ENCODE measurements around the gene IL12RB2. TPM values are rescaled to one million over a fixed set of nuclear protein-coding genes. Genes with fewer than 3 reads are reported as not detected.

Gene IL12RB2
- polyA plus RNA-seq, 3 donors = not detected

DNA sequence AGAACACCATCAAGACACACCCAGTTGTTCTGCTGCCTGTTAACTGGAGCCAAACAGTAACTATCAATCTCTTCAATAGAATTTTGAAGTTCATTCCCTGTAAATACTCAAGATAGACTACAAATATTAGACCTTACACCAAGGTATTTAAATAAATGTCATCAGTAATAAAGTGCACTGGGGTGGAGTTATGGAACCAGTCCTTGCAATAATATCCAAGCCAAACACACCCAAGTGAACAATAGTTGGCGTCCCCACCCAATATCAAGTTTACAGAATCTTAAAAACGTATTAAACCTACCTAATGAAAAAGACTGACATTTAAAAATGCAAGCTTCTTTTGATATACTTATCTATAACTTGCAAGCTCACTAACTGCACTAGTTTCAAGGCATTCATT, 119.8 kb downstream of the IL12RB2 start:
- intact Hi-C loops (cut with micrococcal nuclease) = no loop called here

DNA sequence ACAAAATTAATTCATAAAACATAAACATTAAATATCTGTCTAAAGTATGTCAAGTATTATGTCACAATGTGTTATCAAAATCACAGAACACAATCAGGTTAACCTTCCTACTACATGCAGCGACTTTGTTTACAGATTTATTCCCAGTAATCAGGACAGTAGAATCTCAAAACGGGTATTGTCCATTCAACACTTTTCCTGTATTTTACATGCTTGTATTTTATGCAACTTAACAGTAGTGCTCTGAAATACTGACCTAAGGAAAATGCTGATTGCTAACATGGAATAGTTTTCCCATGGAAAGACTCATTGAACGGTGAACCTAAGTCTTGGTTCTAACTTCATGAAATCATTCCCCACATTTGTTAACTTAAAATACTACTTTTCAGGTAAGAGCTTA, 120.3 kb downstream of the IL12RB2 start:
- Mint-ChIP-seq H3K27me3 (ENCODE audit: low read depth in 3 of 3) (peaks cover 0 to 2% (median 1%) of the 10 kb centered on the region in 3 donors), H3K36me3 (peaks cover 31 to 33% of the 10 kb centered on the region in 2 donors), H3K4me1 (peaks cover 39% of the 10 kb centered on the region), H3K9me3 (no peaks in the 10 kb centered on the region), H3K4me3 (peak overlapping the region; percentile 47 to 99), H3K27ac (peak overlapping the region in 1 of 7 donors; percentile 93)
- no CpG with 5 or more reads among the region's 3 CpGs for WGBS (ENCODE audit: insufficient coverage)
- Histone ChIP-seq H3K9ac (ENCODE audit: insufficient read depth, low read length, poor library complexity, severe bottlenecking) (peak overlapping the region; percentile 85), H4K20me1 (ENCODE audit: insufficient read depth, low read length) (peaks cover 67% of the 10 kb centered on the region), H3K4me1 (ENCODE audit: control insufficient read depth in 1 of 2, insufficient read depth in 2 of 2, low read length in 2 of 2) (peaks cover 18 to 39% of the 10 kb centered on the region in 2 donors), H3K36me3 (replicated peaks in 1 of 2; ENCODE audit: control insufficient read depth in 1 of 2, insufficient read depth in 2 of 2, low read length in 2 of 2) (peaks cover 31 to 33% of the 10 kb centered on the region in 2 donors), H3K79me2 (ENCODE audit: insufficient read depth, low read length) (peaks cover 73% of the 10 kb centered on the region), H2AFZ (ENCODE audit: insufficient read depth, low read depth, low read length, poor library complexity, severe bottlenecking) (no peak overlapping the region), H3K4me3 (replicated peaks in 1 of 3; ENCODE audit: low read depth in 2 of 3, low read length in 3 of 3) (peak overlapping the region in 2 of 3 experiments; percentile 66 to 97), H3K27me3 (ENCODE audit: control insufficient read depth in 2 of 2, insufficient read depth in 2 of 2, low read length in 2 of 2) (no peaks in the 10 kb centered on the region), H3K27ac (ENCODE audit: low read depth in 1 of 2, low read length in 2 of 2) (peak overlapping the region in 1 of 2 donors; percentile 92), H3K9me3 (replicated peaks in 1 of 2; ENCODE audit: control insufficient read depth in 1 of 2, insufficient read depth in 1 of 2, low read length in 2 of 2) (no peaks in the 10 kb centered on the region), H3K4me2 (replicated peaks; ENCODE audit: extremely low read depth, low read length, poor library complexity, severe bottlenecking) (peak overlapping the region; percentile 95)
- intact Hi-C loops (cut with micrococcal nuclease) = no loop called here
- no peak for DNase-seq
- TF ChIP-seq, protein P1, sequence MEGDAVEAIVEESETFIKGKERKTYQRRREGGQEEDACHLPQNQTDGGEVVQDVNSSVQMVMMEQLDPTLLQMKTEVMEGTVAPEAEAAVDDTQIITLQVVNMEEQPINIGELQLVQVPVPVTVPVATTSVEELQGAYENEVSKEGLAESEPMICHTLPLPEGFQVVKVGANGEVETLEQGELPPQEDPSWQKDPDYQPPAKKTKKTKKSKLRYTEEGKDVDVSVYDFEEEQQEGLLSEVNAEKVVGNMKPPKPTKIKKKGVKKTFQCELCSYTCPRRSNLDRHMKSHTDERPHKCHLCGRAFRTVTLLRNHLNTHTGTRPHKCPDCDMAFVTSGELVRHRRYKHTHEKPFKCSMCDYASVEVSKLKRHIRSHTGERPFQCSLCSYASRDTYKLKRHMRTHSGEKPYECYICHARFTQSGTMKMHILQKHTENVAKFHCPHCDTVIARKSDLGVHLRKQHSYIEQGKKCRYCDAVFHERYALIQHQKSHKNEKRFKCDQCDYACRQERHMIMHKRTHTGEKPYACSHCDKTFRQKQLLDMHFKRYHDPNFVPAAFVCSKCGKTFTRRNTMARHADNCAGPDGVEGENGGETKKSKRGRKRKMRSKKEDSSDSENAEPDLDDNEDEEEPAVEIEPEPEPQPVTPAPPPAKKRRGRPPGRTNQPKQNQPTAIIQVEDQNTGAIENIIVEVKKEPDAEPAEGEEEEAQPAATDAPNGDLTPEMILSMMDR (IDR thresholded peaks at IDR 0.05) = no peak

More for the DNA sequence above, 119.8 kb downstream of the IL12RB2 start:
- Mint-ChIP-seq H3K27me3 (ENCODE audit: low read depth in 3 of 3) (peaks cover 0 to 2% (median 1%) of the 10 kb centered on the region in 3 donors), H3K4me3 (peak overlapping the region; percentile 47 to 99), H3K9me3 (no peaks in the 10 kb centered on the region), H3K4me1 (peaks cover 38% of the 10 kb centered on the region), H3K36me3 (peaks cover 35 to 38% of the 10 kb centered on the region in 2 donors), H3K27ac (peak overlapping the region in 2 of 7 donors; percentile 13 to 26)
- Histone ChIP-seq H3K27me3 (ENCODE audit: control insufficient read depth in 2 of 2, insufficient read depth in 2 of 2, low read length in 2 of 2) (no peaks in the 10 kb centered on the region), H3K27ac (ENCODE audit: low read depth in 1 of 2, low read length in 2 of 2) (no peak overlapping the region), H3K36me3 (replicated peaks in 1 of 2; ENCODE audit: control insufficient read depth in 1 of 2, insufficient read depth in 2 of 2, low read length in 2 of 2) (peaks cover 36 to 38% of the 10 kb centered on the region in 2 donors), H3K9ac (ENCODE audit: insufficient read depth, low read length, poor library complexity, severe bottlenecking) (peak overlapping the region; percentile 5), H3K4me1 (ENCODE audit: control insufficient read depth in 1 of 2, insufficient read depth in 2 of 2, low read length in 2 of 2) (peaks cover 18 to 39% of the 10 kb centered on the region in 2 donors), H3K4me3 (replicated peaks in 1 of 3; ENCODE audit: low read depth in 2 of 3, low read length in 3 of 3) (peak overlapping the region in 1 of 3 experiments; percentile 97), H3K79me2 (ENCODE audit: insufficient read depth, low read length) (peaks cover 77% of the 10 kb centered on the region), H4K20me1 (ENCODE audit: insufficient read depth, low read length) (peaks cover 72% of the 10 kb centered on the region), H2AFZ (ENCODE audit: insufficient read depth, low read depth, low read length, poor library complexity, severe bottlenecking) (no peak overlapping the region), H3K4me2 (replicated peaks; ENCODE audit: extremely low read depth, low read length, poor library complexity, severe bottlenecking) (peak overlapping the region; percentile 95), H3K9me3 (replicated peaks in 1 of 2; ENCODE audit: control insufficient read depth in 1 of 2, insufficient read depth in 1 of 2, low read length in 2 of 2) (no peaks in the 10 kb centered on the region)
- DNase-seq = no peak
- TF ChIP-seq, protein P1 (IDR thresholded peaks at IDR 0.05) = no peak
- no CpG with 5 or more reads among the region's 2 CpGs for WGBS (ENCODE audit: insufficient coverage)
